ENCODE measurements around the gene UBE2E3. TPM values are rescaled to one million over a fixed set of nuclear protein-coding genes. Genes with fewer than 3 reads are reported as not detected.

Gene UBE2E3
- total RNA-seq, 1 donor from 2014 or later: 74.2 TPM

DNA sequence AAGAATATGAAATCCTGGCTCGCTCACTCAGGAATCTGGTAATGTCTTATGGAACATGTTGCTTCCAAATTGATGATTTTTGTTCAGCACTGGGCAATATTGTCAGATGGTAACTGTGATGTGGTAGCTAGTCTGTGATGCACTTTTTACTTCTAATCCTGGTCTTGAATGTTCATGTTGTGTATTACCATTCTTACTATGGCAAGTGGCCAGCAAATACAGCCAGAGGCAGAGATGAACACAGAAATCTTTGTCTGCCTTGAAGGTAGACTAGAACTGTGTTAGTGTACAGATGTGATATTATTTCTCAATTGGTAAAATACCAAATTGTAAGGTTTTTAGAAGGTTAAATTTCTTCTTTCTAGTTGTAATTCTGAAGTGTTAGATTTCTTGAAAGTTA, 83.3 kb downstream of the UBE2E3 start:
- peaks cover 9% of the 10 kb centered on the region for H3K36me3 Mint-ChIP-seq (ENCODE audit: low read depth)
- H3K4me1 Mint-ChIP-seq (ENCODE audit: low read depth): no peaks in the 10 kb centered on the region
- no peak overlapping the region for H3K4me3 Mint-ChIP-seq (ENCODE audit: unreplicated experiment)
- no peak for DNase-seq (ENCODE audit: low spot score)
- TF ChIP-seq, protein P1, sequence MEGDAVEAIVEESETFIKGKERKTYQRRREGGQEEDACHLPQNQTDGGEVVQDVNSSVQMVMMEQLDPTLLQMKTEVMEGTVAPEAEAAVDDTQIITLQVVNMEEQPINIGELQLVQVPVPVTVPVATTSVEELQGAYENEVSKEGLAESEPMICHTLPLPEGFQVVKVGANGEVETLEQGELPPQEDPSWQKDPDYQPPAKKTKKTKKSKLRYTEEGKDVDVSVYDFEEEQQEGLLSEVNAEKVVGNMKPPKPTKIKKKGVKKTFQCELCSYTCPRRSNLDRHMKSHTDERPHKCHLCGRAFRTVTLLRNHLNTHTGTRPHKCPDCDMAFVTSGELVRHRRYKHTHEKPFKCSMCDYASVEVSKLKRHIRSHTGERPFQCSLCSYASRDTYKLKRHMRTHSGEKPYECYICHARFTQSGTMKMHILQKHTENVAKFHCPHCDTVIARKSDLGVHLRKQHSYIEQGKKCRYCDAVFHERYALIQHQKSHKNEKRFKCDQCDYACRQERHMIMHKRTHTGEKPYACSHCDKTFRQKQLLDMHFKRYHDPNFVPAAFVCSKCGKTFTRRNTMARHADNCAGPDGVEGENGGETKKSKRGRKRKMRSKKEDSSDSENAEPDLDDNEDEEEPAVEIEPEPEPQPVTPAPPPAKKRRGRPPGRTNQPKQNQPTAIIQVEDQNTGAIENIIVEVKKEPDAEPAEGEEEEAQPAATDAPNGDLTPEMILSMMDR (IDR thresholded peaks at IDR 0.05): no peak
- no peaks in the 10 kb centered on the region for H3K27me3 Mint-ChIP-seq (ENCODE audit: low read depth)
- H3K9me3 Mint-ChIP-seq (ENCODE audit: low read depth): no peaks in the 10 kb centered on the region
- H3K27ac Mint-ChIP-seq (ENCODE audit: unreplicated experiment): no peak overlapping the region

- Mint-ChIP-seq H3K36me3 (ENCODE audit: low read depth) (peaks cover 7% of the 10 kb centered on the region), H3K4me1 (ENCODE audit: low read depth) (no peaks in the 10 kb centered on the region), H3K9me3 (ENCODE audit: low read depth) (no peaks in the 10 kb centered on the region), H3K27me3 (ENCODE audit: low read depth) (no peaks in the 10 kb centered on the region), H3K27ac (ENCODE audit: unreplicated experiment) (no peak overlapping the region), H3K4me3 (ENCODE audit: unreplicated experiment) (no peak overlapping the region)
- no peak for DNase-seq (ENCODE audit: low spot score)
- TF ChIP-seq, protein P1 (IDR thresholded peaks at IDR 0.05): no peak
Observed at GRCh38 chr2:181065458-181065857, 85.1 kb downstream of the UBE2E3 start.

DNA sequence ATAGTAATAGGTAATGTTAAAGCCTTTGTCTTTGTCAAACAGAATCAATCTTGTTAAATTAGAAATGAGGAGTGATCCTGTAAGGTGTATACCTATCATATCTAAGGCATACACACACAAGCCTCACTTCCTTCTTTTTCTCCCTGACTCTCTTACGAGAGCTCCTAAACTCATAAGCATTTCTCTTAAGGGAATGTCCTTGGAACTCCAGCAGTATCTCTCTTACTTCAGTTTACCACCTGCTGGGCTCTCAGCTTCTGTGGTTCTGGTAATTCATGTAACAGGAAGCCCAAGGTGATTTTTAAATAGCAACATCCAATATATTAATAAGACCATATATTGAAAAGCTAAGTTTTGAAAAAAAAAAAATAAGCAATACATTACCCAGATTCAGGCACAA, 85.9 kb downstream of the UBE2E3 start:
- Mint-ChIP-seq H3K36me3 (ENCODE audit: low read depth) (peaks cover 7% of the 10 kb centered on the region), H3K4me3 (ENCODE audit: unreplicated experiment) (no peak overlapping the region), H3K27ac (ENCODE audit: unreplicated experiment) (no peak overlapping the region), H3K9me3 (ENCODE audit: low read depth) (no peaks in the 10 kb centered on the region), H3K27me3 (ENCODE audit: low read depth) (no peaks in the 10 kb centered on the region), H3K4me1 (ENCODE audit: low read depth) (no peaks in the 10 kb centered on the region)
- TF ChIP-seq, protein P1 (IDR thresholded peaks at IDR 0.05): no peak
- no peak for DNase-seq (ENCODE audit: low spot score)

DNA sequence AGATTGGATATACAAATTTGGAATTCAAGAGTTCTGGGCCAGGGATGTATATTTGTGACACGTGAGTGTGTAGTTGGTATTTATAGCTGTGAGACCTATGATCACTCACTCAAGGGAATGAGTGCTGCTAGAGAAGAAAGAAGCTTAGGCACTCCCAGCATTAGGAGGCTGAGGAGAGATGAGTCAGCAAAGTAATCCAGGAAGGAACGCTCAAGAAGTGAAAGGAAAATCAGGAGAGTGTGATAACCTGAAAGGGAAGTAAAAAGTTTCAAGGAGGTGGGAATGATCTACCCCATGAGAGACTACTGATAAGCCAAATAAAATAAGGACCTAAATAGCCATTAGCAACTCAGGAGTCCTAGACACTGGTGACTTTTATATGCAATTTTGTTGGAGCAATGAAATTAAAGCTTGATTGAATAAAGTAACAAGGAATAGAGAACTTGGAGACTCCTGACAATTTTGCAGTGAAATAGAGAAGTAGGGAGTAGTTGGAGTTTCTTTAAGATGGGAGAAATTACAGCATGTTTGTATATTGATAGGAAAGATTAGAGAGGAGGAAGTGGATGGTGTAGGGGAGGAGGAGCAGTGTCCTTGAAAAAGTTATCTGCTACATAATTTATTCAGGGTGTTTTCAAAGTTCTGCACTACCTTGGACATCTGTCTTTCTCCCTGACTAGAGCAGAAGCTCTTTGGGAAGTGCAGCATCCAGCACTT, 89.9 kb downstream of the UBE2E3 start:
- no peak for DNase-seq (ENCODE audit: low spot score)
- Mint-ChIP-seq H3K4me3 (ENCODE audit: unreplicated experiment) (no peak overlapping the region), H3K36me3 (ENCODE audit: low read depth) (peaks cover 3% of the 10 kb centered on the region), H3K4me1 (ENCODE audit: low read depth) (peaks cover 20% of the 10 kb centered on the region), H3K27ac (ENCODE audit: unreplicated experiment) (no peak overlapping the region), H3K27me3 (ENCODE audit: low read depth) (no peaks in the 10 kb centered on the region), H3K9me3 (ENCODE audit: low read depth) (no peaks in the 10 kb centered on the region)
- TF ChIP-seq, protein P1 (IDR thresholded peaks at IDR 0.05): no peak

- DNase-seq (ENCODE audit: low spot score): no peak
- Mint-ChIP-seq H3K4me1 (ENCODE audit: low read depth) (peaks cover 21% of the 10 kb centered on the region), H3K4me3 (ENCODE audit: unreplicated experiment) (no peak overlapping the region), H3K27ac (ENCODE audit: unreplicated experiment) (no peak overlapping the region), H3K9me3 (ENCODE audit: low read depth) (no peaks in the 10 kb centered on the region), H3K27me3 (ENCODE audit: low read depth) (no peaks in the 10 kb centered on the region), H3K36me3 (ENCODE audit: low read depth) (peaks cover 3% of the 10 kb centered on the region)
- TF ChIP-seq, protein P1 (IDR thresholded peaks at IDR 0.05): no peak
Observed at GRCh38 chr2:181070836-181071200, 90.4 kb downstream of the UBE2E3 start.

Measured in chondrocyte (in vitro differentiated cells).